ENCODE measurements around the gene MANEA.

The MANEA gene

GRCh38 chr6:95577304-95578105 lies at the start of gene MANEA:
Gene MANEA, plus strand, starts transcription at chr6:95577535. Its CDS starts 8,905 bp downstream, at chr6:95586440.
- no peaks in the 10 kb centered on the region for H3K9me3 ChIP-seq (replicated peaks; ENCODE audit: insufficient read depth, low read length)
- peaks cover under 1% of the 10 kb centered on the region; the same call in 1 of the 2 replicates for H3K36me3 ChIP-seq (replicated peaks; ENCODE audit: insufficient read depth, low read length)
- peaks cover 29% of the 10 kb centered on the region for H3F3A ChIP-seq (ENCODE audit: insufficient read depth, low read length)
- H3K27me3 ChIP-seq (replicated peaks; ENCODE audit: insufficient read depth, low read length), result no peaks in the 10 kb centered on the region
- peak within 1 kb of the TSS; percentile 40; the same call in 1 of the 2 replicates for H2AFZ ChIP-seq (ENCODE audit: low read length)
- peak; percentile 88 for DNase-seq
- no peaks in the 10 kb centered on the region for H4K20me1 ChIP-seq (ENCODE audit: insufficient read depth, low read length)
- H3K4me2 ChIP-seq (ENCODE audit: low read depth, low read length), result peak within 1 kb of the TSS; percentile 75
- peak within 1 kb of the TSS; percentile 98 for H3K9ac ChIP-seq (ENCODE audit: low read length)
- TF ChIP-seq EZH2 (optimal IDR thresholded peaks at IDR 0.05; ENCODE audit: low read depth, low read length) (no peak), EZH2phosphoT487 (IDR thresholded peaks at IDR 0.05; ENCODE audit: low read length) (no peak)
- TF ChIP-seq, protein P1, sequence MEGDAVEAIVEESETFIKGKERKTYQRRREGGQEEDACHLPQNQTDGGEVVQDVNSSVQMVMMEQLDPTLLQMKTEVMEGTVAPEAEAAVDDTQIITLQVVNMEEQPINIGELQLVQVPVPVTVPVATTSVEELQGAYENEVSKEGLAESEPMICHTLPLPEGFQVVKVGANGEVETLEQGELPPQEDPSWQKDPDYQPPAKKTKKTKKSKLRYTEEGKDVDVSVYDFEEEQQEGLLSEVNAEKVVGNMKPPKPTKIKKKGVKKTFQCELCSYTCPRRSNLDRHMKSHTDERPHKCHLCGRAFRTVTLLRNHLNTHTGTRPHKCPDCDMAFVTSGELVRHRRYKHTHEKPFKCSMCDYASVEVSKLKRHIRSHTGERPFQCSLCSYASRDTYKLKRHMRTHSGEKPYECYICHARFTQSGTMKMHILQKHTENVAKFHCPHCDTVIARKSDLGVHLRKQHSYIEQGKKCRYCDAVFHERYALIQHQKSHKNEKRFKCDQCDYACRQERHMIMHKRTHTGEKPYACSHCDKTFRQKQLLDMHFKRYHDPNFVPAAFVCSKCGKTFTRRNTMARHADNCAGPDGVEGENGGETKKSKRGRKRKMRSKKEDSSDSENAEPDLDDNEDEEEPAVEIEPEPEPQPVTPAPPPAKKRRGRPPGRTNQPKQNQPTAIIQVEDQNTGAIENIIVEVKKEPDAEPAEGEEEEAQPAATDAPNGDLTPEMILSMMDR (IDR thresholded peaks at IDR 0.05; ENCODE audit: low read length), result no peak
- H3K4me3 ChIP-seq (ENCODE audit: low read length), result peak within 1 kb of the TSS; percentile 92
- H3K4me1 ChIP-seq (ENCODE audit: low read length), result no peaks in the 10 kb centered on the region
- no peaks in the 10 kb centered on the region; the same call in 1 of the 2 replicates for H3K9me2 ChIP-seq (replicated peaks; ENCODE audit: insufficient read depth, low read length)
- peak within 1 kb of the TSS; percentile 98 for H3K27ac ChIP-seq (ENCODE audit: low read length)
- H3K79me2 ChIP-seq (ENCODE audit: low read length), result peaks cover 75% of the 10 kb centered on the region

- Histone ChIP-seq H3K79me2 (ENCODE audit: low read length) (no peaks in the 10 kb centered on the region), H3K27ac (ENCODE audit: low read length) (no peak overlapping the region), H3F3A (ENCODE audit: insufficient read depth, low read length) (no peaks in the 10 kb centered on the region), H3K4me3 (ENCODE audit: low read length) (no peak overlapping the region), H3K4me1 (ENCODE audit: low read length) (no peaks in the 10 kb centered on the region), H3K9me3 (replicated peaks; ENCODE audit: insufficient read depth, low read length) (no peaks in the 10 kb centered on the region), H3K9ac (ENCODE audit: low read length) (no peak overlapping the region), H2AFZ (ENCODE audit: low read length) (no peak overlapping the region), H3K9me2 (replicated peaks; ENCODE audit: insufficient read depth, low read length) (no peaks in the 10 kb centered on the region), H4K20me1 (ENCODE audit: insufficient read depth, low read length) (no peaks in the 10 kb centered on the region), H3K27me3 (replicated peaks; ENCODE audit: insufficient read depth, low read length) (no peaks in the 10 kb centered on the region), H3K4me2 (ENCODE audit: low read depth, low read length) (no peak overlapping the region), H3K36me3 (replicated peaks; ENCODE audit: insufficient read depth, low read length) (no peaks in the 10 kb centered on the region)
- TF ChIP-seq EZH2 (optimal IDR thresholded peaks at IDR 0.05; ENCODE audit: low read depth, low read length), result no peak
- no peak for TF ChIP-seq EZH2phosphoT487 (IDR thresholded peaks at IDR 0.05; ENCODE audit: low read length)
- TF ChIP-seq, protein P1 (IDR thresholded peaks at IDR 0.05; ENCODE audit: low read length), result no peak
- no peak for DNase-seq
Observed at GRCh38 chr6:95529762-95530161, 47.6 kb upstream of the MANEA start.

DNA sequence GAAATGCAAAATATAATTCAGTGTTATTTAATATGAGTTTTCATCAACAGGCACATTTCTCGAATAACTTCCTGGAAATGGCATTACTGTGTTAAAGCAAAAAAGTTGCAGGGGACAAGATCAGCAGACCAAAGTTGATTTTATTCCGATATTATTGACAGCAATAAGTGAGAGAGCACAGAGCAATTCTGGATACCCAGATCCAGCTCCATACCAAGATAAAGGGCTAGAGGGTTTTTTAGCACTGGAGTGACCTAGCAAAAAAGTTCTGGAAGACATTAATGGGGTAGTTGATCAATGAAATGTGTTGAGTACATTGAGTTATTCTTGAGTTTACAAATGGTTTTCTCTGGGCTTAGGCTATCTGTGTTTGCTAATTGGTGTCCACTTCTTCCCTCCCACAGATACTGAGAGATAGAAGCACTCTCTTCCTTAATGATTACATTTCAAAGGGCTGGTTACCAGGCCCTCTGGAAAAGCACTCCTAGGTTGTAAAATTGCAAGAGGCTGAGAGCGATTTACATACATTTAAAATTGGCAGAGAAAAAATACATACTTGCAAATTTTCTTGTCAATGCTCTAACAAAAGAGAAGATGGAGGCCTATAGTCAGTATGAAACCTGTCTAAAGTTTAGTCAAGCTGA lies 47.0 kb upstream of the MANEA start:
- H3K9me2 ChIP-seq (replicated peaks; ENCODE audit: insufficient read depth, low read length), result no peaks in the 10 kb centered on the region
- no peak overlapping the region for H3K27ac ChIP-seq (ENCODE audit: low read length)
- TF ChIP-seq, protein P1 (IDR thresholded peaks at IDR 0.05; ENCODE audit: low read length), result no peak
- TF ChIP-seq EZH2 (optimal IDR thresholded peaks at IDR 0.05; ENCODE audit: low read depth, low read length), result no peak
- no peak overlapping the region for H3K4me3 ChIP-seq (ENCODE audit: low read length)
- H4K20me1 ChIP-seq (ENCODE audit: insufficient read depth, low read length), result no peaks in the 10 kb centered on the region
- H2AFZ ChIP-seq (ENCODE audit: low read length), result no peak overlapping the region
- H3K27me3 ChIP-seq (replicated peaks; ENCODE audit: insufficient read depth, low read length), result no peaks in the 10 kb centered on the region
- no peaks in the 10 kb centered on the region for H3F3A ChIP-seq (ENCODE audit: insufficient read depth, low read length)
- no peaks in the 10 kb centered on the region for H3K36me3 ChIP-seq (replicated peaks; ENCODE audit: insufficient read depth, low read length)
- no peak overlapping the region for H3K4me2 ChIP-seq (ENCODE audit: low read depth, low read length)
- no peak for DNase-seq
- no peaks in the 10 kb centered on the region for H3K4me1 ChIP-seq (ENCODE audit: low read length)
- no peaks in the 10 kb centered on the region for H3K79me2 ChIP-seq (ENCODE audit: low read length)
- no peak overlapping the region for H3K9ac ChIP-seq (ENCODE audit: low read length)
- H3K9me3 ChIP-seq (replicated peaks; ENCODE audit: insufficient read depth, low read length), result no peaks in the 10 kb centered on the region
